Fibroblast of lung (primary cell): ENCODE measurements around the gene HSD3B7. TPM values are rescaled to one million over a fixed set of nuclear protein-coding genes. Genes with fewer than 3 reads are reported as not detected.

ENCODE experiments used
- DNase-seq, 2 donors: peaks; one replicate each; pipeline versions ENCODE4 v3.0.0 to v3.0.0-alpha.2; 2010; ENCODE audit warnings: low read depth in 2 of 2
- H2AFZ ChIP-seq: 2 replicates; pipeline ENCODE4 v1.5.1; 2012; ENCODE audit warnings: low read length, control low read depth, inconsistent platforms
- H3K27ac ChIP-seq: 2 replicates; pipeline ENCODE4 v1.5.1; 2011; ENCODE audit warnings: low read length, control low read depth; ENCODE audit not compliant: insufficient read depth
- H3K27me3 ChIP-seq: 2 replicates; pipeline ENCODE4 v1.5.1; 2011; ENCODE audit warnings: mild to moderate bottlenecking, low read length; ENCODE audit not compliant: control insufficient read depth, insufficient read depth
- H3K36me3 ChIP-seq: 2 replicates; pipeline ENCODE4 v1.5.1; 2011; ENCODE audit warnings: low read length; ENCODE audit not compliant: control insufficient read depth, insufficient read depth
- H3K4me1 ChIP-seq: 2 replicates; pipeline ENCODE4 v1.5.1; 2011; ENCODE audit warnings: low read length; ENCODE audit not compliant: control insufficient read depth, insufficient read depth; ENCODE audit errors: extremely low read depth
- H3K4me2 ChIP-seq: 2 replicates; pipeline ENCODE4 v1.5.1; 2011; ENCODE audit warnings: low read length, control low read depth; ENCODE audit not compliant: insufficient read depth; ENCODE audit errors: extremely low read depth
- H3K4me3 ChIP-seq, 4 experiments: fragments of 200-600 bp in 1 of 4; sonication (generic) in 1 of 4; replicated peaks in 1 of 4; 2 replicates each; pipeline ENCODE4 v1.5.1; 2011 to 2016; ENCODE audit warnings: low read length in 4 of 4, low read depth in 3 of 4, mild to moderate bottlenecking in 3 of 4, control low read depth in 2 of 4, inconsistent platforms in 1 of 4, mixed read lengths in 1 of 4; ENCODE audit not compliant: insufficient read depth in 1 of 4; ENCODE audit errors: control extremely low read depth in 1 of 4
- H3K79me2 ChIP-seq: 2 replicates; pipeline ENCODE4 v1.5.1; 2012; ENCODE audit warnings: mild to moderate bottlenecking, low read length, inconsistent platforms; ENCODE audit not compliant: control insufficient read depth, insufficient read depth
- H3K9ac ChIP-seq: 2 replicates; pipeline ENCODE4 v1.5.1; 2011; ENCODE audit warnings: mild to moderate bottlenecking, low read length, control low read depth; ENCODE audit not compliant: insufficient read depth
- H3K9me3 ChIP-seq: 2 replicates; pipeline ENCODE4 v1.5.1; 2012; ENCODE audit warnings: low read depth, low read length; ENCODE audit not compliant: control insufficient read depth, insufficient read depth
- H4K20me1 ChIP-seq: 2 replicates; pipeline ENCODE4 v1.5.1; 2011; ENCODE audit warnings: low read length; ENCODE audit not compliant: control insufficient read depth, insufficient read depth; ENCODE audit errors: extremely low read depth
- CTCF ChIP-seq, 2 donors: IDR thresholded peaks in 1 of 2; conservative IDR thresholded peaks in 1 of 2; 1 replicate in 1 of 2; 2 replicates in 1 of 2; pipeline ENCODE4 v1.5.1; 2011 to 2012; ENCODE audit warnings: low read length in 2 of 2, control low read depth in 1 of 2, inconsistent platforms in 1 of 2, low read depth in 1 of 2, mild to moderate bottlenecking in 1 of 2
- EZH2 ChIP-seq: IDR thresholded peaks from 2 replicates; pipeline ENCODE4 v1.5.1; 2012; ENCODE audit warnings: low read length, control low read depth, mild to moderate bottlenecking; ENCODE audit errors: missing control alignments
- polyA plus RNA-seq, 2 donors: library from polyadenylated mRNA; depleted of rRNA in 1 of 2; stranded (reverse) in 1 of 2; unstranded in 1 of 2; fragments of >200 nt; gene quantifications; 2 replicates each; pipeline ENCODE4 v1.2.1, GENCODE V29; 2011 to 2012; ENCODE audit warnings: missing spikeins in 1 of 2
- total RNA-seq: library from RNA; depleted of rRNA; stranded (reverse); fragments of >200 nt; gene quantifications from 2 replicates; pipeline ENCODE4 v1.2.1, GENCODE V29; 2014

Gene HSD3B7
- total and polyA plus RNA-seq, 2 donors (not counting 1 experiment from before 2014, with no cell fraction given), result 13.2 to 47.9 TPM

DNA sequence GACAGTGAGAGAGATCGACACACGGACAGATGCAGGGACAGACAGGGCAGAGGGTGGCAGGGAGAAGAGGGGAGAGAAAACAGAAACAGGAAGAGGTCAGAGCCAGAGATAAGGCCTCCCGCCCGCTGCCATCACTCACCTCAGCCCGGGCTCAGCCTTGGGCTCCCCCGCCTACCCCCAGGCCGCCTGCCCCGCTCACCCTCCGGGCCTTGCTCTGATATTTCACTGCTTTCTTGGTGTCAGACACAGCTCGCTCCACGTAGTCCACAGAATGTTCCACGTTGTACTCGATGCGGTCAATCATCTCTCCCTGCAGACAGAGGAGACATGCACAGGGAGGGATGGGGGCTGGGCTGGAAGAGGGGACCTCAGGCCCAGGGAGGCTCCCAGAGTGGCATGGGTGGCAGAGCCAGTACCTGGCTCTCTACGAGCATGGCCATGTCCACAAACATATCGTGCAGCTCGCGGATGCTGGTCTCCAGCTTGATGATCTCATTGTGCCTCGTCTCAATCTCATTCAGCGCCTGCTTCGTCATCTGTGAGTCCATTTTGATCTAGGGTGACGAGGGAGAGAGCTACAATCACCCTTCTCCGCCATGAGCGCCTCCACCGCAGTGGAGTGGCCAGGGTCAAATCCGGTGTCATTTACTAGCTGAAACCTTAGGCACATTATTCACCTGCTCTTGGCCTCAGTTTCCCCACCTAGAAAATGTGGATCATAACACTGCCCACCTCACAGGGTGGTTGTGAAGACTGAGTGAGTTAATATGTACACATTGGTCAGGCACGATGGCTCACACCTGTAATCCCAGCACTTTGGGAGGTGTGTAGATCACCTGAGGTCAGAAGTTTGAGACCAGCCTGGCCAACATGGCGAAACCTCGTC is 8.2 kb downstream of the HSD3B7 start:
- Histone ChIP-seq H2AFZ (no peak overlapping the region), H3K27ac (no peak overlapping the region), H4K20me1 (no peaks in the 10 kb centered on the region), H3K9me3 (no peaks in the 10 kb centered on the region), H3K4me1 (peaks cover 11% of the 10 kb centered on the region), H3K27me3 (no peaks in the 10 kb centered on the region), H3K9ac (no peak overlapping the region), H3K4me3 (no peak overlapping the region), H3K36me3 (peaks cover 4% of the 10 kb centered on the region), H3K4me2 (no peak overlapping the region), H3K79me2 (no peaks in the 10 kb centered on the region)
- DNase-seq, result no peak
- TF ChIP-seq EZH2, result no peak
- no peak for TF ChIP-seq CTCF (conservative IDR thresholded peaks at IDR 0.05 in 1 of 2, IDR thresholded peaks at IDR 0.05 in 1 of 2; ENCODE audit: low read depth in 1 of 2, low read length in 2 of 2)

- peak overlapping the region; percentile 86 for H3K27ac ChIP-seq
- H2AFZ ChIP-seq, result no peak overlapping the region
- H3K4me2 ChIP-seq, result peak overlapping the region; percentile 96
- H3K36me3 ChIP-seq, result peaks cover 4% of the 10 kb centered on the region
- H3K9ac ChIP-seq, result no peak overlapping the region
- peak overlapping the region in 1 of 4 experiments; percentile 67 for H3K4me3 ChIP-seq
- H3K27me3 ChIP-seq, result no peaks in the 10 kb centered on the region
- H3K4me1 ChIP-seq, result peaks cover 21% of the 10 kb centered on the region
- TF ChIP-seq CTCF (conservative IDR thresholded peaks at IDR 0.05 in 1 of 2, IDR thresholded peaks at IDR 0.05 in 1 of 2; ENCODE audit: low read depth in 1 of 2, low read length in 2 of 2), result no peak
- TF ChIP-seq EZH2, result no peak
- H3K9me3 ChIP-seq, result no peaks in the 10 kb centered on the region
- H3K79me2 ChIP-seq, result no peaks in the 10 kb centered on the region
- no peak for DNase-seq
- H4K20me1 ChIP-seq, result no peaks in the 10 kb centered on the region
Observed at GRCh38 chr16:30995927-30996323, 10.9 kb downstream of the HSD3B7 start.

DNA sequence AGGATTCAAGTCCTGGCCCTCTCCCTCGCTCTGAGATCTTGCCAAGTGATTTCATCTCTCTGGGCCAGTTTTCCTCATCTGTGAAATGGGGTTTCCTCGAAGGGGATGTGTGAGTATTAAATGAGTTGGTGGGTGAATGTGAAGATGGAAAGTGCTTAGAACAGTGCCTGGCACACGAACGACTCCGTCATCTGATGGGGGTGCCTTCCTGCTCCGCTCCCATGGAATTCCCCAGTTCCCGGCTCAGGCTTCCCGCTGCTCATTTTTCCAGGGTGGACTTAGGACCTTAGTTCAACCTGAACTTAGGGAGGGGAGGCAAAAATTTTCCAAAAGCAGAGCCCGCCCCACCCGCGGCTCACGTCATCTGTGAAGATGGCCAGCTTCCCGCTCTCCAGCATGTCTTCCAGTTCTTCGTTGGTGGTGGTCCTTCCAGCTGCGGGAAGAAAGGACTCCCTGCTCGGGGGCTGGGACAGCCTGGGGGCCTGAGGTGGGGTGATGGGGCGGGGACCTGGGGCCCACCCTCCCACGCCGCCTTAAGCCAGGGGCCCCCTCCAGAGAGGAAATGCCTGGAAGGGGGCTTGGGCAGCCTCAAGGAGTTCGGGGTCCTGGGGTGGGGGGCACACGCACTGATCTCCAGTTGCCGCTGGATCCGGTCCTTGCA is 11.4 kb downstream of the HSD3B7 start:
- Histone ChIP-seq H3K36me3 (peaks cover 4% of the 10 kb centered on the region), H3K27ac (peak overlapping the region; percentile 86), H4K20me1 (no peaks in the 10 kb centered on the region), H3K27me3 (no peaks in the 10 kb centered on the region), H2AFZ (peak overlapping the region; percentile 85), H3K4me1 (peaks cover 21% of the 10 kb centered on the region), H3K9ac (peak overlapping the region; percentile 75), H3K4me2 (peak overlapping the region; percentile 96), H3K9me3 (no peaks in the 10 kb centered on the region), H3K4me3 (peak overlapping the region; percentile 55 to 71 (median 64)), H3K79me2 (no peaks in the 10 kb centered on the region)
- TF ChIP-seq EZH2, result no peak
- no peak for TF ChIP-seq CTCF (conservative IDR thresholded peaks at IDR 0.05 in 1 of 2, IDR thresholded peaks at IDR 0.05 in 1 of 2; ENCODE audit: low read depth in 1 of 2, low read length in 2 of 2)
- no peak for DNase-seq
